ENCODE measurements around the gene DICER1.

The DICER1 gene

GRCh38 chr14:95197551-95197950 lies 40.2 kb upstream of the DICER1 start:
- no peak for TF ChIP-seq CTCF (IDR thresholded peaks at IDR 0.05; ENCODE audit: low read depth, low read length, missing control alignments)
- no peak overlapping the region for H3K4me3 ChIP-seq (replicated peaks; ENCODE audit: low read depth, low read length)
- DNase-seq (ENCODE audit: extremely low read depth, low read depth), result no peak

- no peak for DNase-seq (ENCODE audit: extremely low read depth, low read depth)
- TF ChIP-seq CTCF (IDR thresholded peaks at IDR 0.05; ENCODE audit: low read depth, low read length, missing control alignments), result no peak
- H3K4me3 ChIP-seq (replicated peaks; ENCODE audit: low read depth, low read length), result no peak overlapping the region
Measured at GRCh38 chr14:95196826-95197545, 39.7 kb upstream of the DICER1 start.

GRCh38 chr14:95196268-95196667 lies 38.9 kb upstream of the DICER1 start:
- TF ChIP-seq CTCF (IDR thresholded peaks at IDR 0.05; ENCODE audit: low read depth, low read length, missing control alignments), result no peak
- DNase-seq (ENCODE audit: extremely low read depth, low read depth), result no peak
- no peak overlapping the region for H3K4me3 ChIP-seq (replicated peaks; ENCODE audit: low read depth, low read length)

GRCh38 chr14:95195031-95195430 lies 37.7 kb upstream of the DICER1 start:
- no peak for DNase-seq (ENCODE audit: extremely low read depth, low read depth)
- H3K4me3 ChIP-seq (replicated peaks; ENCODE audit: low read depth, low read length), result no peak overlapping the region
- no peak for TF ChIP-seq CTCF (IDR thresholded peaks at IDR 0.05; ENCODE audit: low read depth, low read length, missing control alignments)

GRCh38 chr14:95193081-95193480 lies 35.8 kb upstream of the DICER1 start:
- TF ChIP-seq CTCF (IDR thresholded peaks at IDR 0.05; ENCODE audit: low read depth, low read length, missing control alignments), result no peak
- DNase-seq (ENCODE audit: extremely low read depth, low read depth), result no peak
- no peak overlapping the region for H3K4me3 ChIP-seq (replicated peaks; ENCODE audit: low read depth, low read length)

GRCh38 chr14:95192311-95192710 lies 35.0 kb upstream of the DICER1 start:
- DNase-seq (ENCODE audit: extremely low read depth, low read depth), result no peak
- no peak overlapping the region for H3K4me3 ChIP-seq (replicated peaks; ENCODE audit: low read depth, low read length)
- TF ChIP-seq CTCF (IDR thresholded peaks at IDR 0.05; ENCODE audit: low read depth, low read length, missing control alignments), result no peak
